ENCODE measurements around the gene NR1H4.

NR1H4 gene

DNA sequence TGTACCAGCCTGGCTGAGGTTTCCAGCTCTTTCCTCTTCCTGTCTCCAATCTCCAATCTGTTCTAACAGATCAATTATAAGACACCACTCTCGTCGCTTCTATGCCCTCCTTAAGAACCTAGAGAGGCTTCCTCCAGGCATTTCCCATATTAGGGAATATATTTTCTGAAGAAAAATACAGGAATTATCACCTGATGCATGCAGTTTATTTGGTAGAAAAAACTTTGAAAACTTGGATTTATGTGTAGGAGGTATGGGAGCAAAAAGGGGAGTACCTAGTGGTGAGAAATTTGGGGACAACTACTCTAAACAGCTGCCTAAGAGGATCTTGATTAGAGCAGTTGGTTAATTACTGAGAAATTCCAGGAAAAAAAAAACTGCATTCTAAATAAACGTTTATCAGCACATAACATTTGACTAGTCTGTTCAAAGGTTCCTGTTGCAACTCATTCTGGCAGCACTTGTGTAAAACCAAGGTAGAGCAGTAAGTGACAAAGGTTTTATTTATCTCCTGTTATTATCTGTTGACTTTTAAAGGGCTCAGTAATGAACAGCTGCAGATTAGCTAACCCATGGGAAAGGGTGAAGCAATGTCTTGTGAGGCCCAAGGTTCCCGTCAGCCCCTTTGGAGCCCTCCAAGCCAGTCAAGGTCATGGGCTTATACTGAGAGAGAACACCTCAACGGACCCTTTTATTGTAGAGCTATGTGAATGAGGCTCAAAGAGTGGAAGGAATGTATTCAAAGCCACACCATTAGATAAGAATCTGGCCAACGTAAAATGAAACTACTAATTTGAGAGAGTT is 36.4 kb upstream of the NR1H4 start:
- Histone ChIP-seq H3K4me3 (ENCODE audit: low read length) (no peak overlapping the region), H3K9ac (ENCODE audit: low read length) (no peak overlapping the region), H3K4me2 (ENCODE audit: low read depth, low read length) (no peak overlapping the region), H3K27me3 (replicated peaks; ENCODE audit: insufficient read depth, low read length) (no peaks in the 10 kb centered on the region), H3K27ac (ENCODE audit: low read length) (no peak overlapping the region), H4K20me1 (ENCODE audit: insufficient read depth, low read length) (no peaks in the 10 kb centered on the region), H3K4me1 (ENCODE audit: low read length) (no peaks in the 10 kb centered on the region), H3K9me2 (replicated peaks; ENCODE audit: insufficient read depth, low read length) (no peaks in the 10 kb centered on the region), H3K36me3 (replicated peaks; ENCODE audit: insufficient read depth, low read length) (no peaks in the 10 kb centered on the region), H3F3A (ENCODE audit: insufficient read depth, low read length) (no peaks in the 10 kb centered on the region), H2AFZ (ENCODE audit: low read length) (no peak overlapping the region), H3K79me2 (ENCODE audit: low read length) (no peaks in the 10 kb centered on the region), H3K9me3 (replicated peaks; ENCODE audit: insufficient read depth, low read length) (no peaks in the 10 kb centered on the region)
- TF ChIP-seq, protein P1, sequence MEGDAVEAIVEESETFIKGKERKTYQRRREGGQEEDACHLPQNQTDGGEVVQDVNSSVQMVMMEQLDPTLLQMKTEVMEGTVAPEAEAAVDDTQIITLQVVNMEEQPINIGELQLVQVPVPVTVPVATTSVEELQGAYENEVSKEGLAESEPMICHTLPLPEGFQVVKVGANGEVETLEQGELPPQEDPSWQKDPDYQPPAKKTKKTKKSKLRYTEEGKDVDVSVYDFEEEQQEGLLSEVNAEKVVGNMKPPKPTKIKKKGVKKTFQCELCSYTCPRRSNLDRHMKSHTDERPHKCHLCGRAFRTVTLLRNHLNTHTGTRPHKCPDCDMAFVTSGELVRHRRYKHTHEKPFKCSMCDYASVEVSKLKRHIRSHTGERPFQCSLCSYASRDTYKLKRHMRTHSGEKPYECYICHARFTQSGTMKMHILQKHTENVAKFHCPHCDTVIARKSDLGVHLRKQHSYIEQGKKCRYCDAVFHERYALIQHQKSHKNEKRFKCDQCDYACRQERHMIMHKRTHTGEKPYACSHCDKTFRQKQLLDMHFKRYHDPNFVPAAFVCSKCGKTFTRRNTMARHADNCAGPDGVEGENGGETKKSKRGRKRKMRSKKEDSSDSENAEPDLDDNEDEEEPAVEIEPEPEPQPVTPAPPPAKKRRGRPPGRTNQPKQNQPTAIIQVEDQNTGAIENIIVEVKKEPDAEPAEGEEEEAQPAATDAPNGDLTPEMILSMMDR (IDR thresholded peaks at IDR 0.05; ENCODE audit: low read length) = no peak
- no peak for TF ChIP-seq EZH2phosphoT487 (IDR thresholded peaks at IDR 0.05; ENCODE audit: low read length)
- TF ChIP-seq EZH2 (optimal IDR thresholded peaks at IDR 0.05; ENCODE audit: low read depth, low read length) = no peak
- DNase-seq = no peak

DNA sequence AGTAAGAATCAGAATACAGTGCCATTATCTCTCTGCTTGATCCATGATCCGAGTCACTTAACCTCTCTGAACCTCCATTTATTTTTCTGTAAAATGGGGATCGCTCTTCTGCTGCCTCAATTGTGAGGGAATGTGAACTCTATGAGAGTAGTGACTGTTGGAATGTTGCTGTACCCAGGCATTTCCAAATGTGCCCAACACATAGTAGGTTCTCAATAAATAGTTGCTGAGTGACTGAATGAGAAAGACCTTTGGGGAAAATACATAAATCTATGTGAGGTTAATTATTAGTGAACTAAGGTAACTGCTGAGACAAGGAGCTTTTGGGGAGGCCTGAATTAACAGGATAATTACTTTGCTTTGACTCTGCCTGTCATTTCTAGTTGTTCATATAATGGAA is 33.9 kb upstream of the NR1H4 start:
- Histone ChIP-seq H3K9ac (ENCODE audit: low read length) (no peak overlapping the region), H3K27ac (ENCODE audit: low read length) (no peak overlapping the region), H3K4me3 (ENCODE audit: low read length) (no peak overlapping the region), H2AFZ (ENCODE audit: low read length) (no peak overlapping the region), H3K9me3 (replicated peaks; ENCODE audit: insufficient read depth, low read length) (no peaks in the 10 kb centered on the region), H3K9me2 (replicated peaks; ENCODE audit: insufficient read depth, low read length) (no peaks in the 10 kb centered on the region), H4K20me1 (ENCODE audit: insufficient read depth, low read length) (no peaks in the 10 kb centered on the region), H3K4me1 (ENCODE audit: low read length) (no peaks in the 10 kb centered on the region), H3K36me3 (replicated peaks; ENCODE audit: insufficient read depth, low read length) (no peaks in the 10 kb centered on the region), H3K27me3 (replicated peaks; ENCODE audit: insufficient read depth, low read length) (no peaks in the 10 kb centered on the region), H3K79me2 (ENCODE audit: low read length) (no peaks in the 10 kb centered on the region), H3K4me2 (ENCODE audit: low read depth, low read length) (no peak overlapping the region), H3F3A (ENCODE audit: insufficient read depth, low read length) (no peaks in the 10 kb centered on the region)
- DNase-seq = no peak
- TF ChIP-seq EZH2phosphoT487 (IDR thresholded peaks at IDR 0.05; ENCODE audit: low read length) = no peak
- no peak for TF ChIP-seq EZH2 (optimal IDR thresholded peaks at IDR 0.05; ENCODE audit: low read depth, low read length)

DNA sequence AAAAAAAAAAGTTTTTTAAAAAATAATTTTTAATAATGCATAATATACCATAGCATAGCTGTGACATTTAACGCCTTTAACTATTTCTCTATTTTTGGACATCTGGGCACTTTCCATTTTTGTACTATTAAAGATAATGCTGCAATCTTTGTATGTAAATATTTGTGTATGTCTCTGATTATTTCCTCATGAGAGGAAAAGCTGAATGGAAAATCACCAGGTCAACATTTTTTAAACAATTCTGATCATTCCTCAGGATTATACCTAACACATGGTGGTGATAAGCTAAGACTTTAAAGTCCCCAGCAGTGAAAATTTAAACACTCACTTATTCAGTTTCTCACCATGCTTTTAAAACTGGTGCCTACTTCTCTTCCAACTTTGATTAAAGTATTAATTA is 31.3 kb upstream of the NR1H4 start:
- no peak overlapping the region for H3K27ac ChIP-seq (ENCODE audit: low read length)
- no peaks in the 10 kb centered on the region for H4K20me1 ChIP-seq (ENCODE audit: insufficient read depth, low read length)
- H3K9me3 ChIP-seq (replicated peaks; ENCODE audit: insufficient read depth, low read length) = no peaks in the 10 kb centered on the region

More for the DNA sequence above, 31.3 kb upstream of the NR1H4 start:
- TF ChIP-seq, protein P1 (IDR thresholded peaks at IDR 0.05; ENCODE audit: low read length) = no peak
- TF ChIP-seq EZH2phosphoT487 (IDR thresholded peaks at IDR 0.05; ENCODE audit: low read length) (no peak), EZH2 (optimal IDR thresholded peaks at IDR 0.05; ENCODE audit: low read depth, low read length) (no peak)
- Histone ChIP-seq H3K4me2 (ENCODE audit: low read depth, low read length) (no peak overlapping the region), H2AFZ (ENCODE audit: low read length) (no peak overlapping the region), H3K4me3 (ENCODE audit: low read length) (no peak overlapping the region), H3K9me2 (replicated peaks; ENCODE audit: insufficient read depth, low read length) (no peaks in the 10 kb centered on the region), H3K4me1 (ENCODE audit: low read length) (no peaks in the 10 kb centered on the region), H3K9ac (ENCODE audit: low read length) (no peak overlapping the region), H3K27me3 (replicated peaks; ENCODE audit: insufficient read depth, low read length) (no peaks in the 10 kb centered on the region), H3K79me2 (ENCODE audit: low read length) (no peaks in the 10 kb centered on the region), H3K36me3 (replicated peaks; ENCODE audit: insufficient read depth, low read length) (no peaks in the 10 kb centered on the region), H3F3A (ENCODE audit: insufficient read depth, low read length) (no peaks in the 10 kb centered on the region)
- no peak for DNase-seq
